Adrenal gland (tissue), 5 donors: ENCODE measurements around the gene ATP1A1.

Experiments used
- POLR2A ChIP-seq, 2 donors: fragments of 450-650 bp; IDR thresholded peaks; one replicate each; pipeline ENCODE4 v1.6.1; 2017; ENCODE audit warnings: antibody characterized with exemption in 2 of 2, mild to moderate bottlenecking in 2 of 2, moderate library complexity in 1 of 2
- TF ChIP-seq, protein P1 (sequence below), 6 experiments: fragments of 450-650 bp in 4 of 6; fragments of 200-600 bp in 2 of 6; sonication (generic) in 1 of 6; IDR thresholded peaks; 1 replicate in 5 of 6; 2 replicates in 1 of 6; pipeline versions ENCODE4 v1.5.1 to v1.8.0; 2016 to 2021; ENCODE audit warnings: antibody characterized with exemption in 6 of 6, mild to moderate bottlenecking in 2 of 6, moderate library complexity in 1 of 6
- donor health status: DM: no; HTN: no; CAD: no.

DNA sequence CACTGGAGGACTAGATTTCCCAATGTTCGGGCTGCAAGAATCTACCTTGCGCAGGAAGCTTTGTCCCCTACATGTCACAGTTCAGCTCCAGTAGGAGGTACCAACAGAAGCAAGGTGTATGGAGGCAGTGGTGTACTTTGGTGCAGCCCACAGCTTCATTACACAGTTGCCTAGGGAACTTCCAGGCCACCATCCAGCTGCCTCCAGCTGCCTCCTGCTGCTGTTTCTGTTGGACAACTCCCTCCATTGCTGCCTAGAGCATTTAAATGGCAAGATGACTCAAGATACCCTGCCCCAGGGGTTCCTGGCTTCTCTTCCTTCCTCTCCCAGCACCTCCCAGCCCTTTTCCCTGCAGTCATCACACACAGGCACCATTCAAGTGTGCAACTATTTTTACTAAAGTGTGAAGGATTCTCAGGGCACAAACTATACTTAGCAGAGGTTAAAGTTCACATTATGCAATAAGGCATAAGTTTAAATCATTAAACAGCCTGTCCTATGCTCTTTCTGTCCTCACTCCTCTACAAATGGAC lies 39.0 kb upstream of the ATP1A1 start:
- TF ChIP-seq, protein P1, sequence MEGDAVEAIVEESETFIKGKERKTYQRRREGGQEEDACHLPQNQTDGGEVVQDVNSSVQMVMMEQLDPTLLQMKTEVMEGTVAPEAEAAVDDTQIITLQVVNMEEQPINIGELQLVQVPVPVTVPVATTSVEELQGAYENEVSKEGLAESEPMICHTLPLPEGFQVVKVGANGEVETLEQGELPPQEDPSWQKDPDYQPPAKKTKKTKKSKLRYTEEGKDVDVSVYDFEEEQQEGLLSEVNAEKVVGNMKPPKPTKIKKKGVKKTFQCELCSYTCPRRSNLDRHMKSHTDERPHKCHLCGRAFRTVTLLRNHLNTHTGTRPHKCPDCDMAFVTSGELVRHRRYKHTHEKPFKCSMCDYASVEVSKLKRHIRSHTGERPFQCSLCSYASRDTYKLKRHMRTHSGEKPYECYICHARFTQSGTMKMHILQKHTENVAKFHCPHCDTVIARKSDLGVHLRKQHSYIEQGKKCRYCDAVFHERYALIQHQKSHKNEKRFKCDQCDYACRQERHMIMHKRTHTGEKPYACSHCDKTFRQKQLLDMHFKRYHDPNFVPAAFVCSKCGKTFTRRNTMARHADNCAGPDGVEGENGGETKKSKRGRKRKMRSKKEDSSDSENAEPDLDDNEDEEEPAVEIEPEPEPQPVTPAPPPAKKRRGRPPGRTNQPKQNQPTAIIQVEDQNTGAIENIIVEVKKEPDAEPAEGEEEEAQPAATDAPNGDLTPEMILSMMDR (IDR thresholded peaks at IDR 0.05): no peak
- TF ChIP-seq POLR2A (IDR thresholded peaks at IDR 0.05): no peak
